Fibroblast of lung (primary cell): ENCODE results near the gene MYCL. TPM values are rescaled to one million over a fixed set of nuclear protein-coding genes. Genes with fewer than 3 reads are reported as not detected.

Source experiments
- DNase-seq, 2 donors: peaks; one replicate each; pipeline versions ENCODE4 v3.0.0 to v3.0.0-alpha.2; 2010; ENCODE audit warnings: low read depth in 2 of 2
- H2AFZ ChIP-seq: 2 replicates; pipeline ENCODE4 v1.5.1; 2012; ENCODE audit warnings: low read length, control low read depth, inconsistent platforms
- H3K27ac ChIP-seq: 2 replicates; pipeline ENCODE4 v1.5.1; 2011; ENCODE audit warnings: low read length, control low read depth; ENCODE audit not compliant: insufficient read depth
- H3K27me3 ChIP-seq: 2 replicates; pipeline ENCODE4 v1.5.1; 2011; ENCODE audit warnings: mild to moderate bottlenecking, low read length; ENCODE audit not compliant: control insufficient read depth, insufficient read depth
- H3K36me3 ChIP-seq: 2 replicates; pipeline ENCODE4 v1.5.1; 2011; ENCODE audit warnings: low read length; ENCODE audit not compliant: control insufficient read depth, insufficient read depth
- H3K4me1 ChIP-seq: 2 replicates; pipeline ENCODE4 v1.5.1; 2011; ENCODE audit warnings: low read length; ENCODE audit not compliant: control insufficient read depth, insufficient read depth; ENCODE audit errors: extremely low read depth
- H3K4me2 ChIP-seq: 2 replicates; pipeline ENCODE4 v1.5.1; 2011; ENCODE audit warnings: low read length, control low read depth; ENCODE audit not compliant: insufficient read depth; ENCODE audit errors: extremely low read depth
- H3K4me3 ChIP-seq, 4 experiments: fragments of 200-600 bp in 1 of 4; sonication (generic) in 1 of 4; replicated peaks in 1 of 4; 2 replicates each; pipeline ENCODE4 v1.5.1; 2011 to 2016; ENCODE audit warnings: low read length in 4 of 4, low read depth in 3 of 4, mild to moderate bottlenecking in 3 of 4, control low read depth in 2 of 4, inconsistent platforms in 1 of 4, mixed read lengths in 1 of 4; ENCODE audit not compliant: insufficient read depth in 1 of 4; ENCODE audit errors: control extremely low read depth in 1 of 4
- H3K79me2 ChIP-seq: 2 replicates; pipeline ENCODE4 v1.5.1; 2012; ENCODE audit warnings: mild to moderate bottlenecking, low read length, inconsistent platforms; ENCODE audit not compliant: control insufficient read depth, insufficient read depth
- H3K9ac ChIP-seq: 2 replicates; pipeline ENCODE4 v1.5.1; 2011; ENCODE audit warnings: mild to moderate bottlenecking, low read length, control low read depth; ENCODE audit not compliant: insufficient read depth
- H3K9me3 ChIP-seq: 2 replicates; pipeline ENCODE4 v1.5.1; 2012; ENCODE audit warnings: low read depth, low read length; ENCODE audit not compliant: control insufficient read depth, insufficient read depth
- H4K20me1 ChIP-seq: 2 replicates; pipeline ENCODE4 v1.5.1; 2011; ENCODE audit warnings: low read length; ENCODE audit not compliant: control insufficient read depth, insufficient read depth; ENCODE audit errors: extremely low read depth
- CTCF ChIP-seq, 2 donors: IDR thresholded peaks in 1 of 2; conservative IDR thresholded peaks in 1 of 2; 1 replicate in 1 of 2; 2 replicates in 1 of 2; pipeline ENCODE4 v1.5.1; 2011 to 2012; ENCODE audit warnings: low read length in 2 of 2, control low read depth in 1 of 2, inconsistent platforms in 1 of 2, low read depth in 1 of 2, mild to moderate bottlenecking in 1 of 2
- EZH2 ChIP-seq: IDR thresholded peaks from 2 replicates; pipeline ENCODE4 v1.5.1; 2012; ENCODE audit warnings: low read length, control low read depth, mild to moderate bottlenecking; ENCODE audit errors: missing control alignments
- polyA plus RNA-seq, 2 donors: library from polyadenylated mRNA; depleted of rRNA in 1 of 2; stranded (reverse) in 1 of 2; unstranded in 1 of 2; fragments of >200 nt; gene quantifications; 2 replicates each; pipeline ENCODE4 v1.2.1, GENCODE V29; 2011 to 2012; ENCODE audit warnings: missing spikeins in 1 of 2
- total RNA-seq: library from RNA; depleted of rRNA; stranded (reverse); fragments of >200 nt; gene quantifications from 2 replicates; pipeline ENCODE4 v1.2.1, GENCODE V29; 2014

MYCL gene
- total and polyA plus RNA-seq, 2 donors (not counting 1 experiment from before 2014, with no cell fraction given) = under 0.01 to 0.09 TPM

GRCh38 chr1:39854738-39855137, 47.0 kb downstream of the MYCL start:
- no peak overlapping the region for H3K9ac ChIP-seq
- no peaks in the 10 kb centered on the region for H4K20me1 ChIP-seq
- H3K4me3 ChIP-seq = no peak overlapping the region
- H3K4me2 ChIP-seq = no peak overlapping the region
- no peaks in the 10 kb centered on the region for H3K9me3 ChIP-seq
- H2AFZ ChIP-seq = no peak overlapping the region
- no peaks in the 10 kb centered on the region for H3K79me2 ChIP-seq
- H3K27me3 ChIP-seq = no peaks in the 10 kb centered on the region
- TF ChIP-seq CTCF (conservative IDR thresholded peaks at IDR 0.05 in 1 of 2, IDR thresholded peaks at IDR 0.05 in 1 of 2; ENCODE audit: low read depth in 1 of 2, low read length in 2 of 2) = no peak
- TF ChIP-seq EZH2 = no peak
- DNase-seq = no peak
- H3K4me1 ChIP-seq = no peaks in the 10 kb centered on the region
- no peak overlapping the region for H3K27ac ChIP-seq
- H3K36me3 ChIP-seq = no peaks in the 10 kb centered on the region

GRCh38 chr1:39854314-39854713, 47.4 kb downstream of the MYCL start:
- H4K20me1 ChIP-seq = no peaks in the 10 kb centered on the region
- H3K27me3 ChIP-seq = no peaks in the 10 kb centered on the region
- H3K4me1 ChIP-seq = no peaks in the 10 kb centered on the region
- TF ChIP-seq CTCF (conservative IDR thresholded peaks at IDR 0.05 in 1 of 2, IDR thresholded peaks at IDR 0.05 in 1 of 2; ENCODE audit: low read depth in 1 of 2, low read length in 2 of 2) = no peak
- TF ChIP-seq EZH2 = no peak
- no peaks in the 10 kb centered on the region for H3K36me3 ChIP-seq
- H3K9me3 ChIP-seq = no peaks in the 10 kb centered on the region
- no peak overlapping the region for H3K4me3 ChIP-seq
- no peak overlapping the region for H2AFZ ChIP-seq
- H3K27ac ChIP-seq = no peak overlapping the region
- H3K79me2 ChIP-seq = no peaks in the 10 kb centered on the region
- H3K4me2 ChIP-seq = no peak overlapping the region
- H3K9ac ChIP-seq = no peak overlapping the region
- no peak for DNase-seq

- Histone ChIP-seq H3K4me3 (no peak overlapping the region), H3K36me3 (no peaks in the 10 kb centered on the region), H3K27ac (no peak overlapping the region), H3K27me3 (no peaks in the 10 kb centered on the region), H4K20me1 (no peaks in the 10 kb centered on the region), H3K9me3 (no peaks in the 10 kb centered on the region), H2AFZ (no peak overlapping the region), H3K9ac (no peak overlapping the region), H3K79me2 (no peaks in the 10 kb centered on the region), H3K4me1 (no peaks in the 10 kb centered on the region), H3K4me2 (no peak overlapping the region)
- TF ChIP-seq EZH2 (no peak), CTCF (conservative IDR thresholded peaks at IDR 0.05 in 1 of 2, IDR thresholded peaks at IDR 0.05 in 1 of 2; ENCODE audit: low read depth in 1 of 2, low read length in 2 of 2) (no peak)
- no peak for DNase-seq
These were observed 48.8 kb downstream of the MYCL start for GRCh38 chr1:39852876-39853275.
